ENCODE results near the gene MTA1.
A peak's percentile ranks its signal among the peaks of the same experiment; 100 is the strongest.

MTA1 gene

DNA sequence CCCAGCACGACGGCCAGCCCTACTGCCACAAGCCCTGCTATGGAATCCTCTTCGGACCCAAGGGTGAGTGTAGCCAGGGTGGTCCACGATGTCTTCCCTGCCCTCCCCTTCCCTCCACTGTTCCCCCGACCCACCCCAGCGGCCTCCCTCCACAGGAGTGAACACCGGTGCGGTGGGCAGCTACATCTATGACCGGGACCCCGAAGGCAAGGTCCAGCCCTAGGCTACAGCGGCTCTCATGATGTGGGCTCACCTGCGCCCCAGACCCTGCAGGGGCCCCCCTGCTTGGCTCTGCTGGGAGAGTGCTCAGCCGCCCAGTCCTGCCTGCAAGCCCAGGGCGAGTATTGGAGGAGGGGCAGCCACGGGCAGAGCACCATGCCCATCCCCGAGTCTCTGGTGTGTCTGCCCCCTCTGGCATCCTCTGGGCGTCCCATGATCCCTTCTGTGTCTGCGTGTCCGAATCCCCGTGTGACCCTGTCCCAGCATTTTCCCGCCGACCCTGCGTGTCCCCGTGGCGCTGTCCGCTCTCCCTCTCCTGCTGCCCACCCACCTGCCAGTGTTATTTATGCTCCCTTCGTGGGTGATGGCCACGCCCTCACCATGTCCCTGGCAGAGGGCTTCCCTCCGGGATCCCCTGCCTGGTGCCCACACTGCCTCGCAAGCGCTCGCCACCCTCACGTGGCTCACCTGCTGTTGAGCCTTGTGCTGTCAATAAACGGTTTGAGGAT, 60.0 kb downstream of the MTA1 start:
- H3K4me3 ChIP-seq (ENCODE audit: low read length), result no peak overlapping the region
- H3K4me1 ChIP-seq (ENCODE audit: control insufficient read depth, insufficient read depth, low read length), result peaks cover 30% of the 10 kb centered on the region

DNA sequence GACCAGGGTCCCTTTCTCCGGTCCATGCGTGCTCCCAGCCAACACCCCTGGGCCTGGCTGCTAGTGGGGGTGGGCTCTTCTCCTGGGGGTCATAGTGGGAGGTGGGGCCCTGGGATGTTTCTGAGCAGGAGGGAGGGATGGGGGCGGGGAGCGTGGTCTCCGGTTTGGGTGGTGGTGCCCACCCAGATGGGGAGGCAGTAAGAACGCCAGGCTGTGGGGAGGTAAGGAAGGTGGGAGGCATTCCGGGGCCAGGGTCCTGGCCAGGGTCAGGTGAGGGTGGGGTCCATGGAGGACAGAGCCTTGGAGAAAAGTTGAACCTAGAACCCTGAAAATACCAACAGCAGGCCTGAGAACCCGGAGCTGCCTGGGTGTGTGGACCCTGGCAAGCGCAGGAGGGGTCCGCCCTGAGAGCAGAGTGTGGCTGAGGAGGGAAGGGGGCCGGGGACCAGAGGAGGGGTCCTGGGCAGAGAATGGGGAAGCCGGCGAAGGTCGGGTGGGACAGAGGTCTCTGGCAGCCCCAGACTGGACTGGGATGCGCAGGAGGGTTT, 60.6 kb downstream of the MTA1 start:
- Histone ChIP-seq H3K4me3 (ENCODE audit: low read length) (no peak overlapping the region), H3K9me3 (ENCODE audit: control insufficient read depth, low read length) (no peaks in the 10 kb centered on the region), H3K27me3 (replicated peaks; ENCODE audit: control insufficient read depth, insufficient read depth, low read length) (no peaks in the 10 kb centered on the region), H3K4me1 (ENCODE audit: control insufficient read depth, insufficient read depth, low read length) (peaks cover 30% of the 10 kb centered on the region), H3K36me3 (ENCODE audit: control insufficient read depth, insufficient read depth, low read length, severe bottlenecking) (no peaks in the 10 kb centered on the region), H3K9ac (ENCODE audit: low read length) (no peak overlapping the region)
- no peak for DNase-seq (ENCODE audit: low read depth)

More for the DNA sequence above, 60.0 kb downstream of the MTA1 start:
- no peaks in the 10 kb centered on the region for H3K36me3 ChIP-seq (ENCODE audit: control insufficient read depth, insufficient read depth, low read length, severe bottlenecking)
- no peaks in the 10 kb centered on the region for H3K27me3 ChIP-seq (replicated peaks; ENCODE audit: control insufficient read depth, insufficient read depth, low read length)
- no peak overlapping the region for H3K9ac ChIP-seq (ENCODE audit: low read length)
- no peaks in the 10 kb centered on the region for H3K9me3 ChIP-seq (ENCODE audit: control insufficient read depth, low read length)
- no peak for DNase-seq (ENCODE audit: low read depth)

- peak; percentile 95 for DNase-seq (ENCODE audit: low read depth)
- Histone ChIP-seq H3K36me3 (ENCODE audit: control insufficient read depth, insufficient read depth, low read length, severe bottlenecking) (no peaks in the 10 kb centered on the region), H3K27me3 (replicated peaks; ENCODE audit: control insufficient read depth, insufficient read depth, low read length) (no peaks in the 10 kb centered on the region), H3K4me3 (ENCODE audit: low read length) (peak overlapping the region; percentile 77), H3K9me3 (ENCODE audit: control insufficient read depth, low read length) (no peaks in the 10 kb centered on the region), H3K9ac (ENCODE audit: low read length) (peak overlapping the region; percentile 77), H3K4me1 (ENCODE audit: control insufficient read depth, insufficient read depth, low read length) (peaks cover 23% of the 10 kb centered on the region)
These were observed 61.5 kb downstream of the MTA1 start for GRCh38 chr14:105480807-105481801.

DNA sequence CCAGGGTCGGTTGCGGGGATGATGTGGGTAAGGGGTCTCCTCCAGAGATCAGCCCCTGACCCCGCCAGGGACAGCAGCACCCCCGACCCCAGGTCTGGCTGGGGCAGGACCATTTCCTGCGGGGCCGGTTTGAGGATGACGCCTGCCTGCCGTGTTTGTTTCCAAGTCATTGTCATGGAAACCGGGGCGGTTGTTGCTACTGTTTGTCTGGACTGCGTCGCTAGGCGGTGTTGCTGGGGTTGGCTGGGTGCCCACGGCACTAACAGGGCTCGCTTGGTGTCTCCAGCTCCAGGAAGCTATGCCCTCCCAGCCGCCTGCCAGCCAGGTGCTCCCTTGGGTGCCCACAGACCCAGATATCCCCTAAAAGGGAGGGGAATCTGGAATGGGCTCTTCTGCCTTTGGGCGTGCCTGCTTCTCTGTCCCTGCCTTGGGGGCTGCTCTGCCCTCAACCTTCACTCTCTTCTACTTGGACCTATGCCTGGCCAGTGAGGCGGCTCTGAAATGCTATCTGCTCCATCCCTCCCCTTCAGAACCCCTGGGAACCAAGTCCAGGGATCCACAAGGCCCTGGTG, 62.3 kb downstream of the MTA1 start:
- peak overlapping the region; percentile 77 for H3K4me3 ChIP-seq (ENCODE audit: low read length)
- H3K9ac ChIP-seq (ENCODE audit: low read length), result no peak overlapping the region
- H3K27me3 ChIP-seq (replicated peaks; ENCODE audit: control insufficient read depth, insufficient read depth, low read length), result no peaks in the 10 kb centered on the region
- H3K9me3 ChIP-seq (ENCODE audit: control insufficient read depth, low read length), result no peaks in the 10 kb centered on the region
- DNase-seq (ENCODE audit: low read depth), result peak; percentile 97
- no peaks in the 10 kb centered on the region for H3K36me3 ChIP-seq (ENCODE audit: control insufficient read depth, insufficient read depth, low read length, severe bottlenecking)
- peaks cover 14% of the 10 kb centered on the region for H3K4me1 ChIP-seq (ENCODE audit: control insufficient read depth, insufficient read depth, low read length)

DNA sequence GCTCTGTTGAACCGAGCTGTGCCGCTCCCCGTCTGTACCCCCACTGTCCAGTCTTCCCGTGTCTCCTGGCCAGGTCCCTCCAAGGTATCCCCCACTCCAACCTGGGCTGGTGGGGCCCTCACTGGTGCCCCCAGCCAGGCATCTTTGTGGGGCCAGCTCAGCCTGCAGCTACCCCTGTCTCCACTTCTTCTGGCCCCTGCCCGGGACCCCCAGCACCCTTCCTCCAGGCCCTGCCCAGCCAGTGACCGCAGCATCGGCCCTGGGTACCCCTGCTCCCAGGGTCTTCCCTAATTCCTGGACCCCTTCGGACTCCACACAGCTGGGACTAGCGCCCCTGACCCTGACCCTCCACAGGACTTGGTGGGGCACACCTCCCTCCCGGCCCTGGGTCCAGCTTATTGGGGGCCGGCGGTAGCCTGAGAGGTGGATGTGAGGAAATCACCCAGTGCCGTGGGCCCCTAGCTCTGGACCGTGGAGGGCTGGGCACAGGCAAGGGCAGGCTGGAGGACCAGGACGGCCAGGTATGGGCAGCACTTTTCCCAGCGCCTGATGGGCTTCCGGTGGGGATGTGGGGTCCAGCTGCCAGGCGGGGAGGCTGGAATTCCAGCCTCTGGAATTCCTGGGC, 63.0 kb downstream of the MTA1 start:
- peaks cover 14% of the 10 kb centered on the region for H3K4me1 ChIP-seq (ENCODE audit: control insufficient read depth, insufficient read depth, low read length)
- H3K36me3 ChIP-seq (ENCODE audit: control insufficient read depth, insufficient read depth, low read length, severe bottlenecking), result no peaks in the 10 kb centered on the region
- no peaks in the 10 kb centered on the region for H3K27me3 ChIP-seq (replicated peaks; ENCODE audit: control insufficient read depth, insufficient read depth, low read length)
- DNase-seq (ENCODE audit: low read depth), result no peak
- no peak overlapping the region for H3K4me3 ChIP-seq (ENCODE audit: low read length)
- no peak overlapping the region for H3K9ac ChIP-seq (ENCODE audit: low read length)
- H3K9me3 ChIP-seq (ENCODE audit: control insufficient read depth, low read length), result no peaks in the 10 kb centered on the region

- Histone ChIP-seq H3K4me1 (ENCODE audit: control insufficient read depth, insufficient read depth, low read length) (peaks cover 17% of the 10 kb centered on the region), H3K27me3 (replicated peaks; ENCODE audit: control insufficient read depth, insufficient read depth, low read length) (peaks cover 5% of the 10 kb centered on the region), H3K9me3 (ENCODE audit: control insufficient read depth, low read length) (no peaks in the 10 kb centered on the region), H3K9ac (ENCODE audit: low read length) (no peak overlapping the region), H3K4me3 (ENCODE audit: low read length) (no peak overlapping the region), H3K36me3 (ENCODE audit: control insufficient read depth, insufficient read depth, low read length, severe bottlenecking) (no peaks in the 10 kb centered on the region)
- no peak for DNase-seq (ENCODE audit: low read depth)
These were observed 63.9 kb downstream of the MTA1 start for GRCh38 chr14:105483300-105484068.

DNA sequence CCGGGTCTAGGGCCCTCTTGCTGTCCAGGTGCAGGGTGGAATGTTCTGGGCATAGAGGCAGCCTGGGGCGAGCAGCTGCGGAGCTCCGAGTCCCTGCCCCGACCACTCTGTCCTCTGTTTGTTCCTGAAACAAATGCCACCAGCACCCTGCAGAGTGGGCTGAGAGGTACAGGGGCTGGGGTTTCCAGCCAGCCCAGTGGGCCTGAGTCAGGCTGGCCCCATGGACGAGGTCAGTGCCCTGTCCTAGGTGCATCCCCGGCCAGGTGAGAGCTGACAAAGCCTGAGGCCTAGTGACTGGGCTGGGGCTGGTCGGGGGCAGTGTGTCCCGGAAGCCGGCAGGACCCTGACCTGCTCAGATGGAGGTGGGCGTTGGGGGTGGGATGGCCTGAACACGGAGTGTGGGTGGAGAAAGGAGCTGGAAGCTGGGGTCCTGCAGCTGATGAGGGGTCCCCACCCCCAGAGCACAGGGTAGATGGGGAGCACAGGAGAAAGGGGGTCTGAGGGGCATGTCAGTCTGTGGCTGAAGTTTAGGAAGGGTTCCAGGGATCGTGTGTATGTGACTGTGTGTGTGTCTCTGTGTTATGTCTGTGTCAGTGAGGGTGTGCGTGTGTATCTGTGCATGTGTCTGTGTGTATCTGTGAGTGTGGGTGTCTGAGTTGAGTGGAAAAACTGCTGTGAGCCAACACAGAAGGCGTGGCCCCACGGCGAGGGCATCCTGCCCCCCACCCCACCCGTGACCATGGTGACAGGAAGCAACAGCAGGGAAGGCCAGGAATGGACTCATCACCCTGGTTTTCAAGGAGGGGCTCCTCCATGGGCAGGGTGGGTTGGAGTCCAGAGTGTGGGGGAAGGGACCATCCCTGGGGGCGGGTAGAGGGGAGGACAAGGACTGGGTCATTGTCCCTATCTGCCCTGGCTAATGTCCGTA, 64.7 kb downstream of the MTA1 start:
- Histone ChIP-seq H3K9me3 (ENCODE audit: control insufficient read depth, low read length) (no peaks in the 10 kb centered on the region), H3K9ac (ENCODE audit: low read length) (no peak overlapping the region), H3K27me3 (replicated peaks; ENCODE audit: control insufficient read depth, insufficient read depth, low read length) (peaks cover 5% of the 10 kb centered on the region), H3K4me1 (ENCODE audit: control insufficient read depth, insufficient read depth, low read length) (peaks cover 17% of the 10 kb centered on the region), H3K4me3 (ENCODE audit: low read length) (no peak overlapping the region), H3K36me3 (ENCODE audit: control insufficient read depth, insufficient read depth, low read length, severe bottlenecking) (no peaks in the 10 kb centered on the region)
- DNase-seq (ENCODE audit: low read depth), result peak; percentile 32

DNA sequence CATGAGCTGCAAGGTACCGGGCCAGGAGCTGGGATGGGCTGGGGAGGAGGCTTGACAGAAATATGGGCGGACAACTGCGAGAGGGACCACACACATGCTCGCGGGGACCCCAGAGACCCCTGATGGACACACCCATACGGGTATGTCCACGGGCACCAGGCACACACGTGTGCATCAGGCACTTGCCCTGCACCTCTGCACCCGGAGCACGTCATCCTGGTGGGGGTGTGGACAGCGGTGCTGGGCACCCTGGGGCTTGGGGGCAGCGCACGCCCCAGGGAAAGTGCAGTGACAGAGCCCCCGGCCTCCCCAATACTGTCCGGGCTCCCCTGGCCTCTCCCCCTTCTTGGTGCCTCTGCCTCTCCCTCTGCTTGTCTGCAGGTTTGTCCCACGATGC, 65.4 kb downstream of the MTA1 start:
- H3K4me3 ChIP-seq (ENCODE audit: low read length), result no peak overlapping the region
- H3K4me1 ChIP-seq (ENCODE audit: control insufficient read depth, insufficient read depth, low read length), result peaks cover 17% of the 10 kb centered on the region
- no peak for DNase-seq (ENCODE audit: low read depth)
- no peaks in the 10 kb centered on the region for H3K9me3 ChIP-seq (ENCODE audit: control insufficient read depth, low read length)
- H3K27me3 ChIP-seq (replicated peaks; ENCODE audit: control insufficient read depth, insufficient read depth, low read length), result peaks cover 5% of the 10 kb centered on the region
- H3K9ac ChIP-seq (ENCODE audit: low read length), result no peak overlapping the region
- H3K36me3 ChIP-seq (ENCODE audit: control insufficient read depth, insufficient read depth, low read length, severe bottlenecking), result no peaks in the 10 kb centered on the region

GRCh38 chr14:105485739-105486162, 66.1 kb downstream of the MTA1 start:
- Histone ChIP-seq H3K9ac (ENCODE audit: low read length) (no peak overlapping the region), H3K36me3 (ENCODE audit: control insufficient read depth, insufficient read depth, low read length, severe bottlenecking) (no peaks in the 10 kb centered on the region), H3K27me3 (replicated peaks; ENCODE audit: control insufficient read depth, insufficient read depth, low read length) (peaks cover 5% of the 10 kb centered on the region), H3K4me1 (ENCODE audit: control insufficient read depth, insufficient read depth, low read length) (peaks cover 17% of the 10 kb centered on the region), H3K4me3 (ENCODE audit: low read length) (no peak overlapping the region), H3K9me3 (ENCODE audit: control insufficient read depth, low read length) (no peaks in the 10 kb centered on the region)
- no peak for DNase-seq (ENCODE audit: low read depth)
